K562 (cell line): Measurements from ENCODE around the gene KRT77.

Source experiments
- CBX3 ChIP-seq, 2 experiments: IDR thresholded peaks; 1 replicate in 1 of 2; 2 replicates in 1 of 2; pipeline ENCODE4 v1.6.1; 2012; ENCODE audit warnings: inconsistent platforms in 2 of 2, low read length in 2 of 2, borderline replicate concordance in 1 of 2, control low read depth in 1 of 2
- CTCF ChIP-seq, 3 experiments: IDR thresholded peaks in 2 of 3; conservative IDR thresholded peaks in 1 of 3; 2 replicates each; pipeline ENCODE4 v1.5.1; 2011 to 2012; ENCODE audit warnings: low read length in 3 of 3, mild to moderate bottlenecking in 3 of 3, control low read depth in 2 of 3, improper control_type of control experiment in 1 of 3, inconsistent platforms in 1 of 3, low read depth in 1 of 3, mixed read lengths in 1 of 3, moderate library complexity in 1 of 3; ENCODE audit not compliant: insufficient read depth in 2 of 3
- MYC ChIP-seq, 2 experiments: fragments of 250-450 bp in 1 of 2; sonication (Bioruptor Pico) in 1 of 2; IDR thresholded peaks; 2 replicates each; pipeline versions ENCODE4 v1.5.1 to v1.6.1; 2012 to 2021; ENCODE audit warnings: low read depth in 2 of 2, borderline replicate concordance in 1 of 2, improper control_type of control experiment in 1 of 2, low read length in 1 of 2, mild to moderate bottlenecking in 1 of 2, moderate library complexity in 1 of 2
- NCOA2 ChIP-seq, 2 experiments: fragments of 450-650 bp; IDR thresholded peaks; 2 replicates each; pipeline ENCODE4 v1.6.1; 2018; ENCODE audit warnings: mild to moderate bottlenecking in 2 of 2, moderate library complexity in 1 of 2; ENCODE audit not compliant: partially characterized antibody in 2 of 2
- PKNOX1 ChIP-seq: fragments of 450-650 bp; IDR thresholded peaks from 2 replicates; pipeline ENCODE4 v1.6.1; 2016
- POLR2A ChIP-seq: fragments of 450-650 bp; conservative IDR thresholded peaks from 2 replicates; pipeline ENCODE4 v1.6.1; 2016
- SMARCB1 ChIP-seq: IDR thresholded peaks from 2 replicates; pipeline ENCODE4 v1.6.1; 2011; ENCODE audit warnings: improper control_type of control experiment, low read depth; ENCODE audit not compliant: insufficient read length
- ZBTB7A ChIP-seq: IDR thresholded peaks from 2 replicates; pipeline ENCODE4 v1.6.1; 2011; ENCODE audit warnings: low read depth, mild to moderate bottlenecking, low read length, moderate library complexity, borderline replicate concordance; ENCODE audit not compliant: control insufficient read depth
- ZZZ3 ChIP-seq: fragments of 450-650 bp; IDR thresholded peaks from 2 replicates; pipeline ENCODE4 v1.6.1; 2016; ENCODE audit warnings: antibody characterized with exemption, mild to moderate bottlenecking, moderate library complexity

DNA sequence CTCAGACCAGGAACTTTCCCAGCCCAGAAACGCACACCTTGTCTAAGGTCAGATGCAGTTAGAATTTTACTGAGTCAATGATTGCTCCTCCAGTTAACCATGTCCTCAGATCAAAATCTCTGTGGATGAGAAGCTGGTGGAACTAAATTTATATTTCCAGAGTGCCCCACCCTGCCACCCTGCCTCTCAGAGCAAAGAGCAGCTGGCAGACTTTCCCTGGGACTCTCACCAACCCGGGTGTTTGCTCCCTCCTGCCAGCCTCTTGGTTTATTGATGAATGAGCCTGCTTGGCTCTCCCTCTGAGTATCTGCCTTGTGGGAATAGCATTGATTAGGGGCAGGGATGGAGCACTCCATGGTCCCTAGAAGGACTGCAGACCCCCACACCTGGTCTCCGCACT is 17.3 kb downstream of the KRT77 start:
- TF ChIP-seq ZBTB7A (no peak), POLR2A (no peak), MYC (IDR thresholded peaks at IDR 0.05; ENCODE audit: low read depth, low read length) (no peak), MYC (CRISPR knock-in tag; IDR thresholded peaks at IDR 0.05; ENCODE audit: borderline replicate concordance, low read depth) (no peak), ZZZ3 (no peak), CBX3 (IDR thresholded peaks at IDR 0.05; ENCODE audit: borderline replicate concordance in 1 of 2, low read length in 2 of 2) (no peak), CTCF (IDR thresholded peaks at IDR 0.05 in 2 of 3, conservative IDR thresholded peaks at IDR 0.05 in 1 of 3; ENCODE audit: insufficient read depth in 2 of 3, low read depth in 1 of 3, low read length in 3 of 3) (no peak), SMARCB1 (no peak), PKNOX1 (no peak), NCOA2 (IDR thresholded peaks at IDR 0.05; ENCODE audit: partially characterized antibody in 2 of 2) (no peak)
